Stomach (tissue), 9 donors: Measurements from ENCODE around the gene ARSG. TPM values are rescaled to one million over a fixed set of nuclear protein-coding genes. Genes with fewer than 3 reads are reported as not detected.
A peak's percentile ranks its signal among the peaks of the same experiment; 100 is the strongest.
"Not testable (repeated sequence)": the region's sequence is repeated elsewhere in the genome, so short reads cannot be mapped to it uniquely, and the experiment has no call there.

Experiments used
- DNase-seq, 2 donors: peaks; one replicate each; pipeline versions ENCODE4 v3.0.0 to v3.0.0-alpha.2; 2013 to 2019
- H3K27ac ChIP-seq, 5 donors: fragments of 200-600 bp in 4 of 5; sonication (generic) in 4 of 5; one replicate each; pipeline ENCODE4 v1.5.1; 2013 to 2019; ENCODE audit warnings: mild to moderate bottlenecking in 1 of 5, moderate library complexity in 1 of 5
- H3K27me3 ChIP-seq, 3 donors: fragments of 200-600 bp; sonication (generic); one replicate each; pipeline ENCODE4 v1.5.1; 2017 to 2019; ENCODE audit warnings: mixed run types in 1 of 3
- H3K36me3 ChIP-seq, 4 donors: fragments of 200-600 bp; sonication (generic); 1 replicate in 3 of 4; 2 replicates in 1 of 4; pipeline ENCODE4 v1.5.1; 2016 to 2019
- H3K4me1 ChIP-seq, 4 donors: fragments of 200-600 bp; sonication (generic); one replicate each; pipeline ENCODE4 v1.5.1; 2016 to 2019
- H3K4me3 ChIP-seq, 4 donors: fragments of 200-600 bp; sonication (generic) in 3 of 4; one replicate each; pipeline ENCODE4 v1.5.1; 2016 to 2019; ENCODE audit warnings: mild to moderate bottlenecking in 1 of 4
- H3K9me3 ChIP-seq, 4 donors: fragments of 200-600 bp; sonication (generic); one replicate each; pipeline ENCODE4 v1.5.1; 2016 to 2019
- CTCF ChIP-seq, 7 experiments: fragments of 450-650 bp in 4 of 7; fragments of 200-600 bp in 3 of 7; sonication (generic) in 3 of 7; IDR thresholded peaks; one replicate each; pipeline ENCODE4 v1.5.1; 2016 to 2019; ENCODE audit warnings: antibody characterized with exemption in 7 of 7, control low read depth in 2 of 7, mild to moderate bottlenecking in 1 of 7
- EP300 ChIP-seq: sonication (generic); formaldehyde crosslinking; IDR thresholded peaks from one replicate; pipeline ENCODE4 v1.6.1; 2017; ENCODE audit warnings: antibody characterized with exemption
- POLR2A ChIP-seq, 4 donors: fragments of 450-650 bp; IDR thresholded peaks; one replicate each; pipeline ENCODE4 v1.6.1; 2016; ENCODE audit warnings: antibody characterized with exemption in 4 of 4, control low read depth in 2 of 4, mild to moderate bottlenecking in 1 of 4, moderate library complexity in 1 of 4
- POLR2AphosphoS5 ChIP-seq, 3 donors: sonication (generic); formaldehyde crosslinking; IDR thresholded peaks; one replicate each; pipeline ENCODE4 v1.6.1; 2016; ENCODE audit warnings: antibody characterized with exemption in 3 of 3
- WGBS, 5 donors: extraction: QIAGEN DNeasy Blood & Tissue Kit in 3 of 5; methylation state at CpG; one replicate each; pipeline versions ENCODE4 v1.1.5 to v1.1.7; 2013 to 2018; 5-methylcytosine and 5-hydroxymethylcytosine counted together
- intact Hi-C: fragments of 100-400 bp; cut with DNase I; formaldehyde crosslinking; loops from one replicate; pipeline ENCODE4 v1.15.1; 2023; ENCODE audit warnings: low total_unique reads
- polyA plus RNA-seq, 3 donors: library from polyadenylated mRNA; stranded (reverse); fragments of 200-250 nt; gene quantifications; one replicate each; pipeline ENCODE4 v1.2.3, GENCODE V29; 2013
- total RNA-seq, 5 donors: library from RNA; depleted of rRNA; stranded (reverse); fragments of >200 nt; gene quantifications; one replicate each; pipeline versions ENCODE4 v1.1.0 to v1.2.3, GENCODE V29; 2014 to 2016
- donor health status: healthy with polysubstance abuse.
- donor health status: Bipolar disorder and iron deficiency.
- donor health status: healthy.

The ARSG gene
- total and polyA plus RNA-seq, 8 donors, result 0.45 to 74.7 (median 2.4) TPM

- intact Hi-C loops, result no loop called here
- H3K27ac ChIP-seq, result no peak overlapping the region
- H3K27me3 ChIP-seq, result no peaks in the 10 kb centered on the region
- no peaks in the 10 kb centered on the region for H3K4me1 ChIP-seq
- H3K4me3 ChIP-seq, result no peak overlapping the region
- H3K9me3 ChIP-seq, result peaks cover 0 to 13% (median 6%) of the 10 kb centered on the region in 4 donors
- DNase-seq, result no peak
- no peak for TF ChIP-seq EP300
- WGBS, 5 donors, result 74 to 83% (median 77%) methylated on average over 5 of the region's 5 CpGs
- no peaks in the 10 kb centered on the region for H3K36me3 ChIP-seq
These were observed 35.4 kb downstream of the ARSG start for GRCh38 chr17:68326681-68327080.

- no peak for DNase-seq
- H3K9me3 ChIP-seq, result peaks cover 0 to 19% (median 16%) of the 10 kb centered on the region in 4 donors
- H3K36me3 ChIP-seq, result no peaks in the 10 kb centered on the region
- intact Hi-C loops, result no loop called here
- WGBS, 5 donors, result 88 to 95% (median 94%) methylated on average over 8 of the region's 8 CpGs
- no peaks in the 10 kb centered on the region for H3K4me1 ChIP-seq
- no peak overlapping the region for H3K27ac ChIP-seq
- TF ChIP-seq POLR2A (IDR thresholded peaks at IDR 0.05), result no peak
- TF ChIP-seq CTCF (IDR thresholded peaks at IDR 0.05), result peak in 1 of 7 experiments; percentile 3
- no peak overlapping the region for H3K4me3 ChIP-seq
- no peaks in the 10 kb centered on the region for H3K27me3 ChIP-seq
These were observed 36.7 kb downstream of the ARSG start for GRCh38 chr17:68327823-68328557.

- Histone ChIP-seq H3K27ac (no peak overlapping the region), H3K9me3 (peaks cover 0 to 22% (median 17%) of the 10 kb centered on the region in 4 donors), H3K27me3 (no peaks in the 10 kb centered on the region), H3K36me3 (no peaks in the 10 kb centered on the region), H3K4me3 (no peak overlapping the region), H3K4me1 (no peaks in the 10 kb centered on the region)
- 37 to 66% (median 54%) methylated on average over 4 of the region's 4 CpGs for WGBS, 5 donors
- intact Hi-C loops, result no loop called here
- no peak for DNase-seq
- TF ChIP-seq POLR2A (IDR thresholded peaks at IDR 0.05), result no peak
These were observed 37.4 kb downstream of the ARSG start for GRCh38 chr17:68328676-68329075.

DNA sequence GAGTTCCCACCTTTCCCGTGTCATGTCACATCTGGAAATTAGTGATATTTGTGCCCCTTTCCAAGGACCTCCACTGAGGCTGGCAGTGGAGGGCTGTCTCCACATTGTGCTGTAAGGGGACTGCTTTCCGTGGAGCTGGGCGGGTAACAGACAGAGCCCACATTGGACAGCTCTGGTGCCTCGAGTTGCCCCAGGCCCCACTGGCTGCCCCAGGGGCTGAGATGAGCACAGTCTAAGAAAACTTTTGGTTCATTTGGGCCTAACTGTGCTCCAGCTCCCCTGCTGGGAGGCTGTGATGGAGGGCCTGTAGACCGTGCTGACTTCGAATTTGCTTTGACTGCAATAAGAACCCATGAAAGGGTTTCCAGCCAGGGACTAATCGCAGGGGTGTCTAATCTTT, 38.0 kb downstream of the ARSG start:
- Histone ChIP-seq H3K4me1 (no peaks in the 10 kb centered on the region), H3K36me3 (no peaks in the 10 kb centered on the region), H3K9me3 (peaks cover 0 to 22% (median 17%) of the 10 kb centered on the region in 4 donors), H3K27me3 (no peaks in the 10 kb centered on the region), H3K27ac (no peak overlapping the region), H3K4me3 (no peak overlapping the region)
- WGBS, 5 donors, result 92 to 94% (median 93%) methylated on average over 4 to 7 of the region's 7 CpGs
- no peak for TF ChIP-seq CTCF (IDR thresholded peaks at IDR 0.05)
- no peak for TF ChIP-seq EP300
- no peak for TF ChIP-seq POLR2AphosphoS5 (IDR thresholded peaks at IDR 0.05)
- TF ChIP-seq POLR2A (IDR thresholded peaks at IDR 0.05), result no peak
- intact Hi-C loops, result no loop called here
- no peak for DNase-seq

- DNase-seq, H3K27ac ChIP-seq, intact Hi-C loops, H3K4me3 ChIP-seq, H3K4me1 ChIP-seq, H3K27me3 ChIP-seq, H3K36me3 ChIP-seq: not testable (repeated sequence)
- 94 to 98% (median 97%) methylated on average over 12 of the region's 12 CpGs for WGBS, 5 donors
- H3K9me3 ChIP-seq, result peaks cover 0 to 22% (median 17%) of the 10 kb centered on the region in 4 donors
These were observed 40.6 kb downstream of the ARSG start for GRCh38 chr17:68331932-68332331.

GRCh38 chr17:68334393-68334792, 43.1 kb downstream of the ARSG start:
- no peak overlapping the region for H3K27ac ChIP-seq
- intact Hi-C loops, result no loop called here
- 96 to 97% (median 96%) methylated on average over 9 of the region's 9 CpGs for WGBS, 5 donors
- no peak for TF ChIP-seq EP300
- no peak for TF ChIP-seq CTCF (IDR thresholded peaks at IDR 0.05)
- no peak for TF ChIP-seq POLR2A (IDR thresholded peaks at IDR 0.05)
- no peak for TF ChIP-seq POLR2AphosphoS5 (IDR thresholded peaks at IDR 0.05)
- no peaks in the 10 kb centered on the region for H3K4me1 ChIP-seq
- H3K36me3 ChIP-seq, result no peaks in the 10 kb centered on the region
- H3K4me3 ChIP-seq, result no peak overlapping the region
- DNase-seq, result no peak
- H3K27me3 ChIP-seq, result no peaks in the 10 kb centered on the region
- H3K9me3 ChIP-seq, result peaks cover 0 to 22% (median 17%) of the 10 kb centered on the region in 4 donors
